Activated T-cell treated with anti-CD3 and anti-CD28 coated beads, Interleukin-2, amount 50 U/mL, for 48 hours (primary cell): ENCODE measurements around the gene IGFBP2.
"Not testable (repeated sequence)": the region's sequence is repeated elsewhere in the genome, so short reads cannot be mapped to it uniquely, and the experiment has no call there.

Source experiments
- DNase-seq, 2 experiments: peaks; one replicate each; pipeline ENCODE4 v3.0.0-alpha.2; 2020

IGFBP2 gene, protein sequence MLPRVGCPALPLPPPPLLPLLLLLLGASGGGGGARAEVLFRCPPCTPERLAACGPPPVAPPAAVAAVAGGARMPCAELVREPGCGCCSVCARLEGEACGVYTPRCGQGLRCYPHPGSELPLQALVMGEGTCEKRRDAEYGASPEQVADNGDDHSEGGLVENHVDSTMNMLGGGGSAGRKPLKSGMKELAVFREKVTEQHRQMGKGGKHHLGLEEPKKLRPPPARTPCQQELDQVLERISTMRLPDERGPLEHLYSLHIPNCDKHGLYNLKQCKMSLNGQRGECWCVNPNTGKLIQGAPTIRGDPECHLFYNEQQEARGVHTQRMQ

DNA sequence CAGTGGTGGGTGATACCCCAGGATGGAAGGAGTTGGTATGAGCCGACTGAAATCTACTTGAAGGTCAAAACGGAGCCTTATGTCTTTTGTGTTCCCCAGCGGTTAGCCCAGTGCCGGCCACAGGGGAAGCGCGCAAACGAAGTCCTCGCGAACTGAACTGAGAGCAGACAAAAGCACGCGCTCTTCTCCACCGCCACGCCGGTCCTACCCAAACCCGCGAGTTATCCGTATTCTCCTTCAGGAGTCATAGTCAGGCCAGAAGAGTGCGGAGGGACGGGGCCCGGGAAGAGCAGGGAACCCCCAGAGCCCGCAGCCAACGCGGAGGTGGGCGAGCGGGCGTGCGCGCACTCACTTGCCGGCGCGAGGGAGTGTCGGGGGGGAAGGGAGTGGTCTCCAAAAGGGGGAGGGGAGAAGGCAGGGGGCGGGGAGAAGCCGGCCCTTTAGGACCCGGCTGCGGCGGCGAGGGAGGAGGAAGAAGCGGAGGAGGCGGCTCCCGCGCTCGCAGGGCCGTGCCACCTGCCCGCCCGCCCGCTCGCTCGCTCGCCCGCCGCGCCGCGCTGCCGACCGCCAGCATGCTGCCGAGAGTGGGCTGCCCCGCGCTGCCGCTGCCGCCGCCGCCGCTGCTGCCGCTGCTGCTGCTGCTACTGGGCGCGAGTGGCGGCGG, at the start of gene IGFBP2:
Gene IGFBP2, plus strand, starts transcription at position 469 of the 664 bp plus-strand sequence. Its CDS starts 104 bp downstream, at position 573.
- DNase-seq: peak; percentile 50 to 56

DNA sequence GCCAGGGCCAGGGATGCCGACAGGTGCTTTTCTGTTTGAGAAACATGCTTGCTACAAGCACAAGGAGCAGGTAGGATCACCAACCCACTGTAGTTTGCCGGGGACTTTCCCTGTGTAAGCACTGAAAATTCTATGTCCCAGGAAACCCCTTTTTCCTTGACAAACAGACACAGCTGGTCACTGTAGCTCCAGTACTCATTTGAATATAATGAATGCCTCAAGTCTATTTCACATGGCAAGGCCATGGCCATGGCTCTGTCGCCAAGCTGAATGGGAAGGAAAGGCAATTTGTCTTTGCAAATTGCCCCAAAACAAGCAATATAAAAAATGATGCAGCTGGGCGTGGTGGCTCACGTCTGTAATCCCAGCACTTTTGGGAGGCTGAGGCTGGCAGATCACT, 49.6 kb upstream of the IGFBP2 start:
- DNase-seq: no peak

DNA sequence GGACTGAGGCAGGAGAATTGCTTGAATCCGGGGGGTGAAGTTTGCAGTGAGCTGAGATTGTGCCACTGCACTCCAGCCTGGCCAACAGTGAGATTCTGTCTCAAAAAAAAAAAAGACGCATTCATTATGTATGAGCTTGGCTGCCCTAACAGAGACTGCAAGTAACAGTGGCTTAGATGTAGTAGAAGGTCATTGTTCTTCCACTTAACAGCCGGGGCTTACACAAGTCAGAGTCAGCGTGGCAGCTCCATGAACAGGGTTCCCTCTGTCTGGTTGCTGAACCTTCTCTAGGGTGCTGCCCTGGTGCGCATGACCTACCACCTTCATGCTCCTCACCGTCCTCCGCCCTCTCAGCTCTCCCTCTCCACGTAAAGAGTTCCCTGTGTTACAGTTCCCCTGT, 49.1 kb upstream of the IGFBP2 start:
- DNase-seq: no peak

DNA sequence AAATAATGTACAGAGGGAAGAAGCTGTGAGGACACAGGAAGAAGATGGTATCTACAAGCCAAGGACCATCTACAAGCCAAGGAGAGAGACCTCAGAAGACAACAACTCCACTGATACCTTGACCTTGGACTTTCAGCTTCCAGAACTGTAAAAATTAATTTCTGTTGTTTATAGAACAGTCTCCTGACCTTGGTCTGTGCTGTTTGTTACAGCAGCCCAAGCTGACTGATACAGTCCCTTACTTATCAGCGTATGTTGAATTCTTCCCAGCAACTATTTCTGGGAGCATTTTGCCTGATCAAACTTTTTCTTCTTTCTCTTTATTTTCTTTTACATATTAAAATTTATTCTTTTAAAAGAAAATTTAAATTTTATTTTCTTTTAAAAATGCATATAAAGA, 47.8 kb upstream of the IGFBP2 start:
- DNase-seq: no peak

DNA sequence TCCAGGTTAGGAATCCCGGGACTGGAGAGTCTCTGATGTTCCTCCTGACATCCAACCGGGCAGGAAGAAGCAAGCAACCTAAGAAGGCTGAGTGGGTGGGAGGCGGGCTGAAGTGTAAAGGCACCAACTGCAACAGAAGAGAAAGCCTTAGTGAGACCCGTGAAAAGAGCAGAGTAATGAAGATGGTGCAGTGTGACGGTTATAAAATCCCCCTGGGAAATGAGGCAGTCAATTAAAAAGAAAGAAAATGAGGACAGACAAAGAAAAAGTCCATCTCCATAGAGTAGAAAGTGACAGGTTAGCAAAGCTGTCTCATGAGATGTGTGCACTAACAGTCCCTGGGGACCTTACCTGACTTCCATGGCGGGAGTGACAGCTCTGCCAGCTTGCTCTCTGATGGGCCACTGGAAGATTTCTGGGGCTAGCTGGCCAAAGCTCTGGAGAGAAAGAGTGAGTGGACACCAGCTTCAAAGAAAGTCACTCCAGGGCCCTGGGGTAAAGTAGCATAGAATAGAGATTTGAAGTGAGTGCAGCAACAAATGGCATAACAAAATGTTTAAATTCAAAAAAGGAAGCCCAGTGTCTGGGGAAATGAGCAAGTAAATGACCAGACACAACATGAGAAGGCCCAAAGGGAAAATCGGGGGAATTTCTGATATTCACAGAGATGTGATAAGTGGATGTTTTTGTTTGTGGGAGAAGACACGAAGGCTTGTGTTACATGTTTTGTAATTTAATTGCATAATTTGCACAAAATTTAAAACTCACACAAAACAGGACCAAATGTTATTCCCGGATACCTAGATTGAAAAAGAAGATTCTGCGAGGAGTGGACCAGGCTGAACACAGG, 44.1 kb upstream of the IGFBP2 start:
- DNase-seq: no peak

DNA sequence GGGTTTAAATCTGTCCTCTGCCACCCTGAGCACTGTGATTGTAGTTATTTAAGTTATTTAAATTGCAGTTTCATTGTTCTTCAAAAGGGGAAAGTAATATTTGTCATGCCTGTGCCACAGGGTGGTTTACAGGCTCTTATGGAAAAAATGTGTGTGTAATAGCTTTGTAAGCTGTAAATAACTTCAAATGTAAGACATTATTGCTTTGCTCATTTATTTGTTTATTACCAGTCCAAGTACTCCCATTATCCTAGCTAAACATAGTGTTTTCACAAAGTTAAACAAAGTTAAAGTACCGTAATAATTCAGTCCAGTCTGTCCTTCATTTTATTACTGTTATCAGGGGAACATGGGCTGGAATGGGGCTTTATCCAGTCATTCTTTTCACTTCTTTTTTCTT, 43.4 kb upstream of the IGFBP2 start:
- DNase-seq: no peak

DNA sequence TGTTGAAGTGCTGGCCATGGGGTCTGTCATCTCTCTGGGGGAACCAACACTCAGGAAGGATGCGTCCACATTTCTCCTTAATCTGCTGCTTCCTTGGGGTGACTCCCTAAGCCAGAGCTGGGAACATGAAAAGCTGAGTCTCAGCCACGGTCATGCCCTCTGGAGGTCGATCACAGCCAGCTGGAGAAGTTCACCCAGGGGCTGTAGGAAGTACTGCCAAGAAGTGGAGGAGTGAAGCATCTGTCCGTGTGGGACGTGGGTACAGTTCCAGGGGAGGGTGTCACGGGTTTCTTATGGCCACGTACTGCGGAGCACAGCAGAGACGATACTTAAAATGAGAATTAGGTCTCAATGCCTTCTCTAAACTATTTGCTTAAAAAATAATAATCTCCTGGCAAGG, 42.4 kb upstream of the IGFBP2 start:
- no peak for DNase-seq

DNA sequence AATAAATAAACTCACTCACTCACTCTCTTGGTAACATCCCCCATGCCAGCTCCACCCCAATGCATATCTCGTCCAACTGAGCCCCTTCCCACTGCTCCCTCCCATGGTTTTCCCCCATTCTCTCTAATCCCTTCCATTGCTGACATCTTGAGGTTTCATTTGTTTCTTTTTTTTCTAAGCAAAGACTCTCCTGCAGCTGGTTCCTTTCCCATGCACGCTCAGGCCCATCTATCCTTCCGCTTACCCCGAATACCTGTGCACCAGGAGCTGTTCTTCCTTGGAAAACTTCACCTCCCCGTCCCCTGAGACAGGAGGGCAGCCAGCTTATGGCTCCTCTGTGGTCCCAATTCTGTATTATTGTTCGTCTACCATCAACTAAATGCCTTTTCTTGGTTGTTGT, 41.7 kb upstream of the IGFBP2 start:
- DNase-seq: no peak

DNA sequence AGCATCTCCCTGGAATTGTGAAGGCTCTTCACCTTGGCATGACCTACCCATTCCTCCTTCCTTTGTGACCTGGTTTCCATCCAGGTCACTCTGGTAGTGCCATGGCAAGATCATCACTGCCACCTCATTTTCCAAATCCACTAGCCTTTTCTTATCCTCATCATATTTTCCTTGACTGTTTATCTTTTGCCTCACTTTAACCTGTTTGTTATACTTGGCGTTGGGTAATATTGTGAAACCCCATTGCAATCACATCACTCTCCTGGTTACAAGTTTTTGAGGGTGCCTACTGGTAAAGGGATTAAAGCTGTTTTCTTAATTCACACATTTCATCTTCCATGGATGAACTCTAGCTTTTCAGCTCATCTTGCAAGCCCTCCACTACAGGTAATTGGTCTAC, 39.1 kb upstream of the IGFBP2 start:
- no peak for DNase-seq

DNA sequence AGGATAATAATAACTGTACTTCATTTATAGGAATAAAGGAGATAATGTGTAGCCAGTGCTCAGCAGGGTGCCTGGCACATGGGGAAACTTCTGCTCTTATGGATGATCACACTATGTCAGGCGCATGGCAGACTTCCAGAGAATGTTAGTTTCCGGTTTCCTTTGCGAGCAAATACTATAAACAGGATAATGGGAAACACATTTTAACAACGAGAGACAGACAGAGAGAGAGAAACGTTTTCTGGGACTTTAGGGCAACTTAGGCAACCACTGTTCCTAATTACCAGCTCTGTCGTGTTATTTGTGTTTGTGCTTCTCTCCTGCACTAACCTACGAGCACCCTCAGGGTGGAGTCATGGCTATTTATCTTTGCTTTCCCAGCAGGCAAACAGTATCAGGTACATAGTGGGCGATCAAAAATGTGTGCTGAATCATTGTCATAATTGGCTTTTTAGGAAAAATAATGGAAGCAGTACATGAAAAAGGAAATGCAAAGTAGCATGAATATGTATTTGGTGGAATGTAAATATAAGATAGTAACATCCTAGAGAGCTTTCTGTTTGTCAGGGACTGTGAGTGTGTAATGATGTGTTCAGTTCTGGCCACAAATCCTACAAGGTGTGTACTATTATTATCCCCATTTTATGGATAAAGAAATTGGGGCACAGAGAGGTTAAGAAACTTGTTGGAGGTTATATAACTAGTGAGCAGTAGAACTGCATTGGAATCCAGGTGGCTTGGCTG, 36.8 kb upstream of the IGFBP2 start:
- DNase-seq: no peak

DNA sequence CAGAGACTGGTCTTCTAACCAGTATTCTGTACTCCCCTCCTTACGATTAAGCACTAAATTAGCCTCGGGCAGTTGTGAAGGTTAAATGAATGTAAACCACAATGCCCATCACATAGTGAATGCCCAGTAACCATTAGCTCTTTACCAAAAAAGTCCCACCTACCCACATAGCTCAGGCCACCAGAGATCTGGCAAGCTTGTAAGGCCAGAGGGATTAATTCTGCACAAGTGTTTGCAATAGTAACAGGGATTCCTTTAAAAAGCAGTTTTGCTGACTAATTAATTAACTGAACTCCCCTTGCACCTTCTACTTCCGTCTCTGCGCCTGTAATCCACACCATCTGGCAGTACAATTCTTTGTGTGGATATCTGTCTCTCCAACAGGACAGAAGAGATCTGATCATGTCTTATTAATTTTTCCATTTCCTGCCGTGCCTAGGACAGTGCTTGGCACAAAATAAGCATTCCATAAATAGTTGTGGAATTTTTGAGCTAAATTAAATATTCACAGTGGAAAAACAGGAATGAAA, 36.2 kb upstream of the IGFBP2 start:
- no peak for DNase-seq

DNA sequence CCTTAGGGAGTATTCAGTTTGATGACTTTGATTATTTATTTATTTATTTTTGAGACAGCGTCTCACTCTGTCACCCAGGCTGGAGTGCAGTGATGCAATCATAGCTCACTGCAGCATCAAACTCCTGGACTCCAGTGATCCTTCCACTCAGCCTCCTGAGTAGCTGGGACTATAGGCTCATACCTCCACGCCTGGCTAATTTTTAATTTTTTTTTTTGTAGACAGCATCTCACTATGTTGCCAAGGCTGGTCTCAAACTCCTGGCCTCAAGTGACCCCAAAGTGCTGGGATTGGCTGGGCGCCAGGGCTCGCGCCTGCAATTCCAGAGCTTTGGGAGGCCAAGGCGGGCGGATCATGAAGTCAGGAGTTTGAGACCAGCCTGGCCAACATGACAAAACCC, 35.4 kb upstream of the IGFBP2 start:
- not testable (repeated sequence) for DNase-seq

DNA sequence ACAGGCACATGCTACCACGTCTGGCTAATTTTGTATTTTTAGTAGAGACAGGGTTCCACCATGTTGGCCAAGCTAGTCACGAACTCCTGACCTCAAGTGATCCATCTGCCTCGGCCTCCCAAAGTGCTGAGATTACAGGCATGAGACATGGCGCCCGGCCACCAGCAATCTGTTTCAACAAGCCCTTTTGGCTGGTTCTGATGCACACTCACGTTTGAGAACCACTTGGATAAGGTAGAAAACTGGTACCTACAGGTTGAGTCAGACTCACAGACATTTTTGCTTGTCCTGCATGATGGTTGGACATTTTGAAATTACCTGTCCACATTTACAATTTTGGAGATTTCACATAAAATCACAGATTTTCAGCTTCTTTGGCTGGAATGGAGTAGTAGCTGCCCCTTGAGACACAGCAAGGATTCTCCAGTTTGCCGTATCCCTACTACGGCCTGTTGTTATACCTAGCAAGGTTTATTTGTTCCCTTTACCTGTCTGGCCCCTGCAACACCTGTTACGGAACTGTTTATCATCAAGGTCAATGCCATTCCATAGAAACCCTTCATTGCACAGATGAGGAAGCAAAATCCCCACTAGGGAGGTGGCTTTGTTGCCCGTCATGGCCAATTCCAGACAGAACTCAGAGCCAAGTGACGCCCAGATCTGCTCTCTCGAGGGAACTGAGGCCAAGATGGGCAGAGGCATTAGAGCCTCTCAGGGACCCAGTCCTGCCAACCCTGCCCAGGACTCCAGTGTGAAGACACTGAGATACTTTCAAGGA, 31.4 kb upstream of the IGFBP2 start:
- DNase-seq: no peak

DNA sequence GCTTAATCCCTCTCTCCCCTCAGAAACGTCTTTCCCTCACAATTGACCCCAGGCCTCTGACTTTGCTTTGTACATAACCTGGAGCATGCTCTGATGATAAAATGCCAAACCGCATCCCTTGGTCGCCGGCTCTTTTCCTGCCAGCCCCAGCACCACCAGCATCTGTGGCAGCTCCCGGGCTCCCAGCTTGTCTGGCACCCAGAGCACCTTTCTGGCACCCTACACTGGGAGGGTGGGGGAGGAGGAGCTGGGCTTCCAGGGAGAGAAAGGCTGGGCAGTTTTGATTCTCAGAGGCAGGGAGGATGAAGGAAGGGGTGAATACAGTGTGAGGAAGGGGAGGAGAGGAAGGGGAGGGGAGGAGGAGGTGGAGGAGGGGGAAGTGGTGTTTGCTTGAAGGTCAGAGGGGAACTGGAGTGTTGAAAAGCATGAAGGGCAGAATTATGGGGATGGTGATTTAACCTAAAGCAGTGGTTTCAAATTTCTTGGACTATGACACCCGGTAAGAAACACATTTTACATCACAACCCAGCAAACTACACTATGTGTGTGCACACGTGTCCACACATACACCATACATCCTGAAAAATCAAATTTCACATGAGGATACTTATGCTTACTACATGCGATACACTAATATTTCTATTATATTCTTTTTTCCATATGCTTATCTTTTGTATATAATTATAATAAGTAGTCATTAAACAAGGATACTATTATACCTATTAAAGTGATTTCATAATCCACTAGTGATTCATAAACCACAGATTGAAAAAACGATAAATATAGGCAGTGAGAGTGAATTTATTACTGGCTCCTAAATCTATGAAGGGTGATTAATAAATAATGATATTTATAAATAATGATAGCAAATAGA, 30.0 kb upstream of the IGFBP2 start:
- DNase-seq: no peak

DNA sequence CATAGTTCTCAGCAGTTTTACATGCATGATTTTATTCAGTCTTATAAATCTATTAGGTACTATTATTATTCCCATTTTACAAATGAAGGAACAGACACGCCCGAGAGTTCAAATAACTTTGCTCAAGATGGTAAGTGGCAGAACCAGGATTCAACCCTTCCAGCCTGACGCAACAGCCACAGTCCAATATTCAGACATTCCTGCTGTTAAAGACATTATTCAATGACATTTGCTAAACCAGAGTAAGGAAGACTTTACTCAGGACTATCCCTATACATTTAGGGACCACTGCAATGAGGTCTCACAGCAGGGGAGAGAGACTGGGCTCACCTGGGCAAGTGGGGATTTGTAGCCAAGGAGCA, 29.4 kb upstream of the IGFBP2 start:
- no peak for DNase-seq

DNA sequence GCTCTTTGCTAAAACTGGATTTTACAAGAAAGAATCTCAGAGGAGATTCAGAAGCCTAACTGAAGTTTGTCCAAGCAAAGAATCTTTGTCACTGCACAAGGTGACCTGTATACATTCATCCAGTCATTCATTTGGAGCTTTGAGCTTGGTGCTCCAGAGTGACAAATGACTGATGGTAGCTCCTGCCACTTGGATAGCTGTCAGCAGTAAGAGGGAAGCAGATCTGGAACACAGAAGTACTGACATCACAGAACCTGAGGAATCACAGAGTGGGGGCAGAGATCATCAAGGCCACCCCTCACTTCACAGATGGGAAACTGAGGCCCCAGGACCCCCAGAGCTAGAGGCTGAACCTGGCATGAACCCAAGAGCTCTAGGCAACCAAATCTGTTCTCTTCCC, 28.8 kb upstream of the IGFBP2 start:
- DNase-seq: no peak

DNA sequence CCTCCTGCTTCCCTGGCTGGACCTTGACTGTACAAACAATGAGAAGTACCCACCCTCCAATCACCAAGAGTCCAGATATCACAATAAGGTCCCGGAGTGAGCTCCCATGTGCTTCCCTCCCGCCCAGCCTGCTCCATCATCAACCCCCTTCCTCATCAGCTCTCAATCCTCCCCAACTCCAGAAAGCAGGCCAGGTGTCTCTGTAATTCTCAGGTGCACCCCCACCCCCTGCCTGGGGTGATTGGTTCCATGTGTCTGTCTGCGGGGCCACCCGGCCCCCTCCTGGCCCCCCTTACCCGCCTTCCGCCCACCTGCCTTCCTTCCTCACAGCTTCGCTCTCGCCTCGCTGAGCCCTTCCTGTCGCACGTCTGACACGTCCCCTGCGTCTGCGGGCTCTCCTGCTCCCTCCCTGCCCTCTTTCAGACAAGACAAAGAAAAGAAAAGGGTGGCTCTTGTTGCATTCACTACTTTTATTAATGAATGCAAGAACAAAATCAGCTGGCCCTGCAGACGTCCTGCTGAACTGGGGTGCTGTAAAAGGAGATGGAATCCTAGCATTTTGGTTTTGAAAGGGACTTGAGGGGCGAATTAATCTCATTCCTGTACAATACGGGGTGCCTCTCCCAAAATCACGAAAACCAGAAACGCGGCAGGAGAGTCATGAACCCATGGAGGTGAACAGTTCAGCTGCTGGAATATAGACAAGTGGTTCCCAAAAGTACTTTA, 26.5 kb upstream of the IGFBP2 start:
- DNase-seq: peak; percentile 77 to 80

DNA sequence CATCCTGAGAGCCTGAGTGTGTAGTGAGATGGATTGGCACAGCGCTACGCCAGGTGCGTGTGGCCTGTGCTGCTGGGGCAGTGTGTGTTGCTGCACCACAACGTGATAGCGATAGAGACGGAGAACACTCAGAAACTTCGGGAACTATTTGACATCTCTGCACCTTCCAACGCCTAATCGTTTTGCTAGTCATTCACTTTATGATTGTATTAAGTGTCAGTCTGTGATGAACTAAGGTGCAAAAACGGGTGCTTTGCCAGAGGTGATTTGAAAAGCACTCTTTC, 26.0 kb upstream of the IGFBP2 start:
- peak in 1 of 2 experiments; percentile 29 for DNase-seq

DNA sequence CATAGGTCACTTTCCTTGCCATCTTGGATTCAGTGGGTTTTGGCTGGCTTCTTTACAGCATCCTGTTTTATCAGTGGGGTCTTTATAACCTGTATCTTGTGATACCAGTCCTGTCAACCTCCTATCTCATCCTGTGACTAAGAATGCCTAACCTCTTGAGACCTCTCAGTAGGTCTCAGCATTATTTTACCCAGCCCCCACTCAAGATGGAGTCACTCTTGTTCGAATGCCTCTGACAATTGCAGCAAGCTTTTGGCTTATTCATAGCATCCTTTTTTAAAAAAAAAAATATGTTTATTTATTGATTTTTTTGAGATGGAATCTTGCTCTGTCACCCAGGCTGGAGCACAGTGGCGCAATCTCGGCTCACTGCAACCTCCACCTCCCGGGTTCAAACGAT, 24.7 kb upstream of the IGFBP2 start:
- DNase-seq: no peak

DNA sequence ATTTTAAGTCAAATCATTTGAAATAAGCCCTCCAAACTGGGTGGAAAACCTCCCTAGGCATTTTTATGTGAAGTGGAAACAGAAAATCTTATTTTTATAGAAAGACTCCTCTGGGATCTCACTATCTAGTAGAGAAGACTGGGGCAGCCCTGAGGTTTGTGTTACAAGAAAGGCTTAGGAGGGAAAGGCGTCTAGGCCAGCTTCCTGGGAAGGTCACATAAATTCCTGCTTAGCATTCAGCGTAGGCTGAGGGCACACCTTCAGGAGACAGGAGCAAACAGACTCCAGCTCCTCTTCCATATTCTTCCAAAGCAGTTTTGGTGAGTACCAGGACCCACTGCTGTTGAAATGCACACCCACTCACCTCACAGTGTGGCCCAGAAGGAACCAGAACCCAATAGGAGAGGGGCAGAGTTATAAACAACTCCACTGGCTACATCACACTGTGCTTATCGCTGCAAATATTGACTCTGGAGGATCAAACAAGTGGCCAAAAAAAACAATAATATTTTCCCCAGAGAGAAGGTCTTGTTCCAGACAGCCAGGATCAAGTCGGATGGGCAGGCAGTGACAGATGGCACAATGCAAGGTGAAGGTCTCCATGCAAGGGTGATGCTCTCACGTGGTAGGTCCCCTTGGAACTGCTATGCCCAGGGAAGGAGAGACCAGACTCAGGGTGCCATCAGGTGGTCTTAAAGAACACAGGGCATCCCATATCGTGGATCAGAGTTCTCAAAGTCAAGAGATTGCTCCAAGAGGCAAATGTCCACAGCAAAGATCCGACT, 17.7 kb upstream of the IGFBP2 start:
- DNase-seq: no peak
